OCI-LY7 (cell line): ENCODE data around the gene PHRF1.

Source experiments
- CTCF ChIP-seq: fragments of 200-600 bp; sonication (generic); conservative IDR thresholded peaks from 2 replicates; pipeline ENCODE4 v1.5.1; 2014; ENCODE audit warnings: mild to moderate bottlenecking, antibody characterized with exemption, low read length, moderate library complexity, mixed read lengths
- EZH2phosphoT487 ChIP-seq: fragments of 200-600 bp; sonication (generic); IDR thresholded peaks from 2 replicates; pipeline ENCODE4 v1.6.1; 2018; ENCODE audit warnings: low read depth, borderline replicate concordance, mild to moderate bottlenecking, mixed run types, antibody characterized with exemption, low read length, moderate library complexity, mixed read lengths

DNA sequence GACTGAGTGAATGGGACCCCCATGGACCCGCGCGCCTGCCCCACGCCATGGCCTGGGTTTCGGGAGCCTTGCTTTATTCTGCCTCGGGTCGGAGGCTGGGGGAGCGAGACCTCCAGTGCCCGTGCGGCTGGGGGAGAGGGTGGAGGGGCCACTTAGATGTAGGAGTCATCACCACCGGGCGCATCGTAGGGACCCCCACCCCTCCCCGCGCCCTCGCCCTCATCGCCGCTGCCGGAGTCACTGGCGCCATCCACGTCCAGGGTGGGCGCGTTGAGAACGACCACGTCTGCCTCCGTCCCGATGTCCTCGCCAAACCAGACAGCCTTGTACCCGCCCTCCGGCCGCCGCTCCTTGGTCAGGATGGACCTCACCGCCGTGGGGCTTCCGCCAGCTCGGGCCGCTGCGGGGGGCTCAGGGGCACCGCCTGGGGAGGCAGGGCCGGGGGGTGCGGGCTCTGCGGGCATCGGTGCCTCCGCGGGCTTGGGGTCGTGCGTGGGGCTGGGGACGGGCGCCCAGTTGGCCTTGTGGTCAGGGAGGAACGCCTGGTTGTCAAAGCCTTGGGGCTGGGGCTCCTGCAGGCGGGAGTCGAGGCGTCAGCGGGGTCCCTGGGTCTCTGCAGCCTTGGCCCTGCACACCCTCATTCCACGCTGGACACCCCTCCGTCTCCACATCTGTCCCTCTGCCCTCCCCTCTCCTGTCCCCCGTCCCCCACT, 41.1 kb downstream of the PHRF1 start:
- no peak for TF ChIP-seq CTCF
- no peak for TF ChIP-seq EZH2phosphoT487
